Hypothalamus (tissue), 51 donors: Measurements from ENCODE around the gene KCNQ2.

Experiments used
- DNase-seq, 51 donors: peaks; one replicate each; lab custom pipeline; 2025; lab: John Stamatoyannopoulos, UW

Gene KCNQ2

GRCh38 chr20:63502671-63503172 lies 30.3 kb upstream of the KCNQ2 start:
- DNase-seq: peak in 1 of 51 donors; percentile 23

- peak in 23 of 51 donors; percentile 14 to 76 (median 51) for DNase-seq
These were observed 29.6 kb upstream of the KCNQ2 start for GRCh38 chr20:63501818-63502670.

GRCh38 chr20:63500902-63501817 lies 28.7 kb upstream of the KCNQ2 start:
- no peak for DNase-seq

GRCh38 chr20:63500151-63500901 lies 27.9 kb upstream of the KCNQ2 start:
- no peak for DNase-seq

GRCh38 chr20:63499338-63499969 lies 27.0 kb upstream of the KCNQ2 start:
- DNase-seq: no peak

GRCh38 chr20:63498960-63499337 lies 26.5 kb upstream of the KCNQ2 start, which contains the start of gene EEF1A2:
TSS of gene EEF1A2 (minus strand) at chr20:63499083. CDS start at chr20:63497763, 1,320 bp downstream.
- DNase-seq: peak in 17 of 51 donors; percentile 12 to 65 (median 46)

GRCh38 chr20:63497946-63498935 lies 25.8 kb upstream of the KCNQ2 start:
- peak in 8 of 51 donors; percentile 25 to 73 (median 32) for DNase-seq

GRCh38 chr20:63497138-63497945 lies 24.9 kb upstream of the KCNQ2 start:
- no peak for DNase-seq

- no peak for DNase-seq
These were observed 24.2 kb upstream of the KCNQ2 start for GRCh38 chr20:63496596-63497120.

GRCh38 chr20:63495741-63496595 lies 23.5 kb upstream of the KCNQ2 start:
- peak in 34 of 51 donors; percentile 12 to 77 (median 40) for DNase-seq

- no peak for DNase-seq
These were observed 22.8 kb upstream of the KCNQ2 start for GRCh38 chr20:63495167-63495720.

GRCh38 chr20:63494420-63495166 lies 22.1 kb upstream of the KCNQ2 start:
- no peak for DNase-seq

GRCh38 chr20:63494084-63494419 lies 21.6 kb upstream of the KCNQ2 start:
- no peak for DNase-seq

- DNase-seq: no peak
These were observed 21.1 kb upstream of the KCNQ2 start for GRCh38 chr20:63493563-63494020.

- DNase-seq: no peak
These were observed 20.5 kb upstream of the KCNQ2 start for GRCh38 chr20:63492982-63493381.
